GM12872 (cell line): ENCODE results near the gene BNC2.

Source experiments
- TF ChIP-seq, protein P1 (sequence below): IDR thresholded peaks from 3 replicates; pipeline ENCODE4 v1.5.1; 2011; ENCODE audit warnings: low read depth, mild to moderate bottlenecking, low read length, moderate library complexity; ENCODE audit not compliant: insufficient read depth

Gene BNC2

DNA sequence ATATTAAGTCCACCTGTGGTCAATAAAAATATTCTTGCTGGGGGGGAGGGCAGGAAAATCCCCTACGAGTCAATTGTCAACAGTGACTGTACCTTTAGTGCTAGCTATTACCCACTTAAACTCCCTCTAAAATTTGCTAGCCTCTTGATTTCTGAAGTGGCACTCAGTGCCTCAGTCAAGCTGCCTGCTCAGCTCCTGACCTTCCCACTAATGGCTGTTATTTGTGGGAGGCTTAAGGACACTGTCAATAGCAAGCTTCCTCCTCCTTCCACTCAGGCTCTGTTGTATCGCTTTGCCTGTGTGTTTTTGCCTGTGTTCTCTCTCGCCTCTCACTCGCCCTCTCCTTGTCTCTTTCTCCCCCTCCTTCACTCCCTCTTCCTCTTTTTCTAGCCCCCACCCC lies 140.8 kb downstream of the BNC2 start:
- TF ChIP-seq, protein P1, sequence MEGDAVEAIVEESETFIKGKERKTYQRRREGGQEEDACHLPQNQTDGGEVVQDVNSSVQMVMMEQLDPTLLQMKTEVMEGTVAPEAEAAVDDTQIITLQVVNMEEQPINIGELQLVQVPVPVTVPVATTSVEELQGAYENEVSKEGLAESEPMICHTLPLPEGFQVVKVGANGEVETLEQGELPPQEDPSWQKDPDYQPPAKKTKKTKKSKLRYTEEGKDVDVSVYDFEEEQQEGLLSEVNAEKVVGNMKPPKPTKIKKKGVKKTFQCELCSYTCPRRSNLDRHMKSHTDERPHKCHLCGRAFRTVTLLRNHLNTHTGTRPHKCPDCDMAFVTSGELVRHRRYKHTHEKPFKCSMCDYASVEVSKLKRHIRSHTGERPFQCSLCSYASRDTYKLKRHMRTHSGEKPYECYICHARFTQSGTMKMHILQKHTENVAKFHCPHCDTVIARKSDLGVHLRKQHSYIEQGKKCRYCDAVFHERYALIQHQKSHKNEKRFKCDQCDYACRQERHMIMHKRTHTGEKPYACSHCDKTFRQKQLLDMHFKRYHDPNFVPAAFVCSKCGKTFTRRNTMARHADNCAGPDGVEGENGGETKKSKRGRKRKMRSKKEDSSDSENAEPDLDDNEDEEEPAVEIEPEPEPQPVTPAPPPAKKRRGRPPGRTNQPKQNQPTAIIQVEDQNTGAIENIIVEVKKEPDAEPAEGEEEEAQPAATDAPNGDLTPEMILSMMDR: no peak

DNA sequence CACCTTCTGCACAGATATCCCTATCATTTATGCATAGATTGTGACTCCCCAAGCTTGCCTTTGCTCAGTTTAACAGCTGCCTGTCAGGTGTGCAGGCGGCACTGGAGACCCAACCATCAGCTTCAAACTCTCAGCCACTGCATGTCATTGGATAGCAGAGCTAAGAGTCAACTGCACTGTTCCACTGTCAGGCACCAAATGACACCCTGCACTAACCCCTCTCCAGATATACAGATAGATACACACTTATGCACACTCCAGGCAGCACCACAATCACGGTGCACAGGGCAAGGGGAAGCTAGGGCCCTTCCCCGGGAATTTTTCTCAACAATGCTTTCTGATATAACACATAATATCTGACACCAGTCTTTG lies 142.3 kb downstream of the BNC2 start:
- TF ChIP-seq, protein P1: no peak

DNA sequence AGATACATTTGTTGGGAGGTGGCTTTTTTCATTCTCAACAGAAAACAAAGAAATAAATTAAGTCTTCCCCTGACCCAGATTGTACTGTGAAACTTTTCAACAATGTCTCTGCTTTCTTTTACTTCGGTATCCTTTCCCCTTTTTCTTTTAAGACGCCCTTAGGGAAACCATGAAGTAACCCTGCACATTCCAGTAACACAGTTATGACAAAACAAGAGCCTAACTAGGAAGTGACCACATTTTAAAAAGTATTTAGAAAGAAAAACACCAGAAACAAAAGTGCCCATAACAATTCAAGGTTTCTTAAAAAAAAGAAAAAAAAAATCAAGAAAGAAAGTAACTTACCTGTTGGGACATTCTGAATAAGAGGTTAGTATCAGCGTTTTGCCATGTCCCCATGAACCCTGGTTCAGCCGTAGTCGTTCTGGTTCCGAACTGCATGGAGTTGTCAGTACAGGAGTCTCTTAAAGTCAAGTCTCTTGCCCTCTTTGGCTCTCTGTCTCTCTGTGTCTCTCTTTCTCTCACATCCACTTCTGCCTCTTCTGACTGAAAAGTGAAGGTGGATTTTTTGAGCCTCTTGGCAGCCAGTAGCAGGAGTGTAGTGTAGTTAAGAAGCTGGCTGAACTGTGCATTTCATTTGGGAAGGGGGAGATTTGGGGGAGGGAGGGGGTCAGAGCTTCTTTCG lies 142.9 kb downstream of the BNC2 start:
- TF ChIP-seq, protein P1: no peak

DNA sequence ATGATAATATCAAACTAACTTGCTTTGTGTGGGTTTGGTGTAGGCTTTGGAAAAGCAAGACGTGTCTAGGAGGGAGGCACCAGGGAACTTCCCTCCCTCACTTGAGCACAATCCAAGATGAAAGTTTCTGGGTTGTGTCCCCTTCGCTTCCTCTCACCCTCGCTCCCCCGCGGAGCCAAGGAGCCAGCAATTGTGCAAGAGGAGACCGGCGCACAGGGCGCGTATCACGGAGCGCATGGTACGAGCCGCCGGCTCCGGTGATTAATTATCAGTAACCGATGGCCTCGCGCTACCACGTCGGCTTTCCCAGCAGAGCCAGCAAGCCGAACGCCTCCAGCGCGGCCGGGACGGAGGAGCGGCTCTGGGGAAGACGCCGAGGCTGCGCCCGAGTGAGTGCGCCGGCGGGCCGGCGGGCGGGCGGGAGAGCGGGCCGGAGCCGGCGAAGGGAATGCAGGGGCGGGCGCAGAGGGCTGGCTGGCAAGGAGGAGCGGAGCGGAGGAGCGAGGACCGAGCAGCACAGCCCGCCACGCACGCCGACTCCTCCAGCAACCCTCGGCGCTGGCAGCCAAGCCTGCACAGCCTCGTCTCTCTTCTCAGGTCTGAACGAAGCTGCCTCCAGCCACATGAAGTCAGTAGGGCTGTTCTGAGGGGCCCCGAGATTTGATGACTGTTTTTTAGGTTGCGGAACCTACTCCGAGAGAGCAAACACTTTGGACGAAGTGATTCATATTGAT lies 143.6 kb downstream of the BNC2 start:
- TF ChIP-seq, protein P1: no peak

DNA sequence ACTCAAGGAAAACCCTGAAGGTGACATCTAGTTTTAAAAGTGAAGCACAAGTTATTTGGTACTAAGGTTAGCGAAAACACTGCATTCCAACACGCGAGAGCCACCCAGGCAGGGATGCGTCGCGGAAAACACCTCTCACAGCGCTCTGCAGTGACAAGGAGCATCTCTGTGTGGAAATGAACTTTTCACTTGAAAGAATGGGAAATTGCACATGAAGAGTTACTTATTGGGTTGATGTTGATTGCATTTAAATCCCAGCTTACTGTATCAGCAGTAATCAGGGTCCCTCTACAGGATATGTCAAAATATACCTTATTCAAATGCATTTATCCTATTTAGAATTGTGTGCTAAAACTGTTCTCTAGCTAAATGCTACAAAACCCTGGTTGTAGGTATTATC lies 144.4 kb downstream of the BNC2 start:
- TF ChIP-seq, protein P1: no peak

DNA sequence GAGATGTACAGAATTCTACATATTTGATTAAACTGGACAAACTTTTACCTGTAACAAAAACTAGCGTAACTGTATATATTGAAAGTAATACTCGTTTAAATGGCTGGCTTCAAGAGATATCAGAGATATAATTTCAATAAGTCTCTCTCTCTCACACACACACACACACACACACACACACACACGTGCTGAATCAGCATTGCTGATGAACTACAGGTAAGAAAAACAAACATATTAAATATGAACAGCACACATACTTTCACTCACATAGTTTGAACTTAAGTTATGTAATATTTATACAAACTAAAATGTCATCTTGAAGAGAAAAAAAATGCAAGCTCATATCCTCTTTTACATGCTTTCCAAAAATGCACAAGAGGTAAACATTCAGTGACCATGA lies 145.4 kb downstream of the BNC2 start:
- TF ChIP-seq, protein P1: no peak

DNA sequence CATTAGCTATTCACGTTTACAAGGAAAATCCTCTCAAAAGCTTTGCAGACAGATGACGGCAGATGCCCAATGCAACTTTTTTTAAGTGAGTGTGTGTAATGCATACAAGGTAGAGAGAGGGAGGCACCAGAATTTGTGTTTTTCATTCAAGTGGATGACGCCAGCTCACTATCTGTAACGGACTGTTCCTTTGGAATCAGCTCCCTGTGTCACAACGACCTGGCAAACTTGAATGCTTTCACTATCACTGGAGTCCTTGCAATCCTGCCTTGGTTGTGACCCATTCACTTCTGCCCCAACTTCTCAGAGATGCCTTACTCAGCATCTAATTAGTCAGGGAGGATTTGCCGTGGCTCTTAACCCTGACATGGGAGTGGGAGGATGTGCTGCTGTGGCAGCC lies 148.5 kb downstream of the BNC2 start:
- TF ChIP-seq, protein P1: no peak
